ENCODE results near the gene AKR1B15. TPM values are rescaled to one million over a fixed set of nuclear protein-coding genes. Genes with fewer than 3 reads are reported as not detected.

The AKR1B15 gene
- total RNA-seq, 1 experiment from 2014 or later, result not detected

DNA sequence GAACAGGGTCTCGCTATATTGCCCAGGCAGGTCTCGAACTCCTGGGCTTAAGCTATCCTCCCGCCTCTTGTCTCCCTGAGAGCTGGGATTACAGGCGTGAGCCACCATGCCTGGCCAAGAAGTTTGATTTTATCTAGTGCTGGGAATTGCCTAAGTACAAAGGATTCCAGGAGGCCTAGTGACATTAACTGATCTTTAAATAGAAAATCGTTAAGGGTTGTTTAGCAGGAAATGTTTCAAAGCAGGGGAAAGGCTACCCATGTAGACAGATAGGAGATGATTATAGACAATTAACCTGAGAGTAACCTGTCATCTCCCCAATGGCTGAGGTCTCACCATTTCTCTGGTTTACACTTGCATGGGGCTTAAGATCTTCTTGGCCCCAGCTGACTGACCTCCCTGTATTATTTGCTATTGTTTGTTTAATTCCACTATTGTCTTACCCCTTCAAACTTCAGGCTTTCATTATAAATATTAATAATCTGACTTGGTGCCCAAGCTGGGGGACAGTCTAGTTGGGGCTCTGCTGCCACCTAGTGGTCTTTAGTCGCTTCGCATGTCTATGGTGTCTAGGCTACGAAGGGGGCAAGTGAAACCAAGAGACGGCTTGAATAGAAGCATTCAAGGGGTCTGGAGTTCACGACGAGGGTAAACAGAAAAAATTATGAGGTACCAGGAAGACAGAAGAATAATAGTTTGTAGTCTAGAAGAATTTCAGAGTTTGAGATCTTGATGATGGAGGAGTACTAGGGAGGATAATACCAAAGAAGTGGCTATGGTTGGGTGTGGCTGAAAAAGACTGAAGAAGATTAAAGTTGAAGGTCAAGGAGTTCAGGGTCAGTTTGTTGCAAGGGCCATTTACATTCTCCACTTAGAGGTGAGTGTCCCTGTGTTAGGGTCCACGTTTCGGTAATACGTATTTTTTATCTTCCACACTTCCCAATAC lies 57.3 kb downstream of the AKR1B15 start:
- ChIA-PET CTCF (interaction anchor here (1.1 to 4.8 kb wide), 4 partner anchors 59 to 173 kb away, joined by 3 to 68 read pairs (median 4); partner anchors contain the start of gene AKR1B10), POLR2A (interaction anchor here (1.4 kb wide), 1 partner anchor 173 kb away, joined by 5 read pairs; no protein-coding TSS in a partner anchor), RAD21 (ENCODE audit: low non-redundant PET in 1 of 2, low total read pairs in 2 of 2, uncharacterized antibody in 2 of 2, unreplicated experiment in 2 of 2) (interaction anchor here (1.0 to 2.4 kb wide), 4 partner anchors 59 to 174 kb away, joined by 3 to 7 read pairs (median 4); no protein-coding TSS in a partner anchor)
- Histone ChIP-seq H3K36me3 (ENCODE audit: control insufficient read depth in 1 of 2, insufficient read depth in 2 of 2, low read length in 2 of 2) (no peaks in the 10 kb centered on the region), H3K9ac (ENCODE audit: low read length) (no peak overlapping the region), H4K20me1 (ENCODE audit: insufficient read depth) (no peaks in the 10 kb centered on the region), H2AFZ (ENCODE audit: low read depth, low read length, poor library complexity, severe bottlenecking) (peak overlapping the region; percentile 71), H3K79me2 (ENCODE audit: insufficient read depth, low read length) (no peaks in the 10 kb centered on the region), H3K4me2 (ENCODE audit: low read length) (peak overlapping the region; percentile 70), H3K4me3 (replicated peaks in 1 of 2; ENCODE audit: low read depth in 1 of 2, low read length in 2 of 2) (peak overlapping the region; percentile 7 to 34; a peak in 1 of 4 replicates), H3K4me1 (ENCODE audit: control insufficient read depth in 1 of 2, insufficient read depth in 2 of 2, low read length in 2 of 2) (peaks cover 0 to 4% of the 10 kb centered on the region in 2 experiments; a peak in 1 of 4 replicates), H3K27ac (ENCODE audit: low read depth, low read length) (no peak overlapping the region), H3K27me3 (ENCODE audit: insufficient read depth, low read length) (peaks cover 5% of the 10 kb centered on the region; the same call in 1 of the 2 replicates), H3K9me2 (ENCODE audit: insufficient read depth) (no peaks in the 10 kb centered on the region), H3K9me3 (ENCODE audit: control insufficient read depth in 1 of 2, insufficient read depth in 1 of 2, low read depth in 1 of 2, low read length in 2 of 2) (no peaks in the 10 kb centered on the region)
- BruUV-seq (replicated peaks), result no TSS peak
- ATAC-seq (peak; percentile 99), DNase-seq (ENCODE audit: low read depth, low spot score) (peak; percentile 34)
- intact Hi-C loops (cut with micrococcal nuclease), result loop anchor here (1.0 kb wide), 2 partner anchors 92 to 174 kb away; no protein-coding TSS in a partner anchor
- no peak for TF ChIP-seq EGR1 (IDR thresholded peaks at IDR 0.05; ENCODE audit: low read depth)
- TF ChIP-seq RAD21 (IDR thresholded peaks at IDR 0.05; ENCODE audit: low read depth), result peak; percentile 93
- no peak for TF ChIP-seq EZH2phosphoT487 (IDR thresholded peaks at IDR 0.05; ENCODE audit: borderline replicate concordance)
- TF ChIP-seq, protein P1, sequence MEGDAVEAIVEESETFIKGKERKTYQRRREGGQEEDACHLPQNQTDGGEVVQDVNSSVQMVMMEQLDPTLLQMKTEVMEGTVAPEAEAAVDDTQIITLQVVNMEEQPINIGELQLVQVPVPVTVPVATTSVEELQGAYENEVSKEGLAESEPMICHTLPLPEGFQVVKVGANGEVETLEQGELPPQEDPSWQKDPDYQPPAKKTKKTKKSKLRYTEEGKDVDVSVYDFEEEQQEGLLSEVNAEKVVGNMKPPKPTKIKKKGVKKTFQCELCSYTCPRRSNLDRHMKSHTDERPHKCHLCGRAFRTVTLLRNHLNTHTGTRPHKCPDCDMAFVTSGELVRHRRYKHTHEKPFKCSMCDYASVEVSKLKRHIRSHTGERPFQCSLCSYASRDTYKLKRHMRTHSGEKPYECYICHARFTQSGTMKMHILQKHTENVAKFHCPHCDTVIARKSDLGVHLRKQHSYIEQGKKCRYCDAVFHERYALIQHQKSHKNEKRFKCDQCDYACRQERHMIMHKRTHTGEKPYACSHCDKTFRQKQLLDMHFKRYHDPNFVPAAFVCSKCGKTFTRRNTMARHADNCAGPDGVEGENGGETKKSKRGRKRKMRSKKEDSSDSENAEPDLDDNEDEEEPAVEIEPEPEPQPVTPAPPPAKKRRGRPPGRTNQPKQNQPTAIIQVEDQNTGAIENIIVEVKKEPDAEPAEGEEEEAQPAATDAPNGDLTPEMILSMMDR (IDR thresholded peaks at IDR 0.05 in 2 of 3, conservative IDR thresholded peaks at IDR 0.05 in 1 of 3; ENCODE audit: borderline replicate concordance in 1 of 3, insufficient read depth in 1 of 3, low read depth in 2 of 3, low read length in 2 of 3), result peak; percentile 88 to 96 (median 89)
- TF ChIP-seq JUND (IDR thresholded peaks at IDR 0.05), result no peak
- TF ChIP-seq SRF (IDR thresholded peaks at IDR 0.05; ENCODE audit: low read depth), result no peak
